Muscle layer of colon (tissue), 2 donors: Measurements from ENCODE around the gene EFNA5.

Experiments used
- H3K27ac ChIP-seq: one replicate; pipeline ENCODE4 v1.7.0; 2013; ENCODE audit warnings: low read depth, mild to moderate bottlenecking, low read length, moderate library complexity
- H3K27me3 ChIP-seq, 2 donors: one replicate each; pipeline ENCODE4 v1.7.0; 2013; ENCODE audit warnings: low read length in 2 of 2, mild to moderate bottlenecking in 2 of 2; ENCODE audit not compliant: insufficient read depth in 2 of 2, control insufficient read depth in 1 of 2
- H3K36me3 ChIP-seq: one replicate; pipeline ENCODE4 v1.7.0; 2013; ENCODE audit warnings: mild to moderate bottlenecking, low read length; ENCODE audit not compliant: insufficient read depth
- H3K4me1 ChIP-seq: one replicate; pipeline ENCODE4 v1.7.0; 2013; ENCODE audit warnings: mild to moderate bottlenecking, low read length; ENCODE audit not compliant: insufficient read depth
- H3K4me3 ChIP-seq, 2 donors: one replicate each; pipeline ENCODE4 v1.7.0; 2013; ENCODE audit warnings: low read length in 2 of 2, low read depth in 1 of 2, mild to moderate bottlenecking in 1 of 2, moderate library complexity in 1 of 2
- H3K9ac ChIP-seq: one replicate; pipeline ENCODE4 v1.7.0; 2013; ENCODE audit warnings: low read length
- H3K9me3 ChIP-seq: one replicate; pipeline ENCODE4 v1.7.0; 2013; ENCODE audit warnings: mild to moderate bottlenecking, low read length
- donor health status: abdominal sarcoma.
- donor health status: Adenocarcinoma of cecum.

The EFNA5 gene

DNA sequence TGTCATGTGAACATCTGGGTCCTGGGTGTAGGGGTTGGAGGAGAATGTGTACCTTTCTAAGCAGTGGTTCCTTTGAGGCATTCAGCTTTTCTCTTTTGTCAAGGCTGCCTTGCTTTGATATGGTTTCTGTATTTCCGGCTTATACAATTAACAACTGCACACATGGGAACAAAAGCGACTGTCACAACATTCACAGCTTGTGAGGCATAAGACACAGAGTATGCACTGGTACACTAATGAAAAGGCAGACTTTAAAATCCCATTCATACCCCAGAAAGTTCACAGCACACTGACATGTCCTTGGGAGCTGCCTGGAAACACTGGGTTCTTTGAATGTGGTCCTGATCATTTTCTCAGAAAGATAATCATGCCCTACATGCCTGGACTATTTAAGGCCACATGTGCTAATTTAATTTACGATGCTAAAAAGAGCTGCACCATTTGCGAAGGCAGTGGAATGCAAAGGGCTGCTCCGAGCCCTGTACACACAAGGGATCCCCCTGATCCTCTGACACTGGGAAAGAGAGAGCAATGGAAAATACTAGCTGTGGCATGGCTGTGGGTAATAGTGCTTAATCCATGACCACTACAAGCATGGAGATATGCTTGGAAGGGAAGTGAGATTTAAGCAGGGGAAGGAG, 131.8 kb downstream of the EFNA5 start:
- Histone ChIP-seq H3K27ac (no peak overlapping the region), H3K9me3 (no peaks in the 10 kb centered on the region), H3K4me1 (no peaks in the 10 kb centered on the region), H3K36me3 (no peaks in the 10 kb centered on the region), H3K9ac (no peak overlapping the region), H3K4me3 (no peak overlapping the region), H3K27me3 (no peaks in the 10 kb centered on the region)

DNA sequence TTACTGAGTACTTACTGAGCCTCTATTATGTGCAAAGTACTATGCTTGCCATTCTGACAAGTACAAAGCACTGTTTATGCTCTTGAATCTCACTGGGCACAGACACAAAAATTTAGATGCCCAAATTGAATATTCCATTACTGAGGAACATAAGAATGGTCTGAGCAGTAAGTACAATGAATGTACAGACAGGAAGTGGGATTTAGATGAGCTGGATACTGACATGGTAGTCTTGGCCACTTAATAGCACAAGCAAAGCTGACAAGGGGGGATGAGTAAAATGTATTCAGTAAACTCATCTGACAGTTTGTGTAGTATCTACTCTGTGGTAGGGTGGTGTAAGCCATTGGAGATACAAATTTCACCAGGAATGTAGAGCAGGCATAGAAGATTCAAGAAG, 132.4 kb downstream of the EFNA5 start:
- Histone ChIP-seq H3K36me3 (no peaks in the 10 kb centered on the region), H3K9ac (no peak overlapping the region), H3K27ac (no peak overlapping the region), H3K4me1 (no peaks in the 10 kb centered on the region), H3K27me3 (no peaks in the 10 kb centered on the region), H3K9me3 (no peaks in the 10 kb centered on the region), H3K4me3 (no peak overlapping the region)

DNA sequence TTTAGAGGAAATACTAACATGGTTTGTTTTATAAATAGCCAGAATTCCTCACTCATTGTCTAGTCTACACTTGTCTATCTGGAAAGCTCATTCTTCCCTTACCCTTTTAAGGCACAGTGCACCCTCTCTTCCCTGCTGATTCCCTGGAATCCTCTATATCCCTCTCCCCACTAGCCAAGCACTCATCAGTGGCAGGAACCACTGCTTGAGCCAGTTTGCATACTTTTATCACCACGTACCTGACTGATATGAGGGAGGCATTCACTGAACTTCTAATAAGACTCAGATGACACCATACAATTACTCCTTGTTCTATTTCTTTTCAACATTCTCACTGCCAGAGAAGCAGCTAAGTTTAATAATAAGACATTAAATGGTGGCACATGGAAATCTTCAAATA, 134.9 kb downstream of the EFNA5 start:
- no peaks in the 10 kb centered on the region for H3K36me3 ChIP-seq
- no peaks in the 10 kb centered on the region for H3K4me1 ChIP-seq
- H3K9ac ChIP-seq, result no peak overlapping the region
- H3K27me3 ChIP-seq, result no peaks in the 10 kb centered on the region
- no peak overlapping the region for H3K4me3 ChIP-seq
- H3K9me3 ChIP-seq, result no peaks in the 10 kb centered on the region
- no peak overlapping the region for H3K27ac ChIP-seq

- Histone ChIP-seq H3K36me3 (no peaks in the 10 kb centered on the region), H3K4me3 (no peak overlapping the region), H3K27me3 (no peaks in the 10 kb centered on the region), H3K27ac (no peak overlapping the region), H3K9me3 (no peaks in the 10 kb centered on the region), H3K4me1 (no peaks in the 10 kb centered on the region), H3K9ac (no peak overlapping the region)
These were observed 136.5 kb downstream of the EFNA5 start for GRCh38 chr5:107533910-107534876.

- Histone ChIP-seq H3K9me3 (no peaks in the 10 kb centered on the region), H3K27ac (no peak overlapping the region), H3K4me1 (no peaks in the 10 kb centered on the region), H3K27me3 (no peaks in the 10 kb centered on the region), H3K9ac (no peak overlapping the region), H3K4me3 (no peak overlapping the region), H3K36me3 (no peaks in the 10 kb centered on the region)
These were observed 137.8 kb downstream of the EFNA5 start for GRCh38 chr5:107532916-107533315.

GRCh38 chr5:107532169-107532878, 138.4 kb downstream of the EFNA5 start:
- no peak overlapping the region for H3K9ac ChIP-seq
- no peaks in the 10 kb centered on the region for H3K27me3 ChIP-seq
- no peaks in the 10 kb centered on the region for H3K9me3 ChIP-seq
- no peaks in the 10 kb centered on the region for H3K4me1 ChIP-seq
- no peaks in the 10 kb centered on the region for H3K36me3 ChIP-seq
- H3K27ac ChIP-seq, result no peak overlapping the region
- H3K4me3 ChIP-seq, result no peak overlapping the region

- Histone ChIP-seq H3K27ac (no peak overlapping the region), H3K9me3 (no peaks in the 10 kb centered on the region), H3K9ac (no peak overlapping the region), H3K36me3 (no peaks in the 10 kb centered on the region), H3K4me3 (no peak overlapping the region), H3K4me1 (no peaks in the 10 kb centered on the region), H3K27me3 (no peaks in the 10 kb centered on the region)
These were observed 139.4 kb downstream of the EFNA5 start for GRCh38 chr5:107531308-107531707.

DNA sequence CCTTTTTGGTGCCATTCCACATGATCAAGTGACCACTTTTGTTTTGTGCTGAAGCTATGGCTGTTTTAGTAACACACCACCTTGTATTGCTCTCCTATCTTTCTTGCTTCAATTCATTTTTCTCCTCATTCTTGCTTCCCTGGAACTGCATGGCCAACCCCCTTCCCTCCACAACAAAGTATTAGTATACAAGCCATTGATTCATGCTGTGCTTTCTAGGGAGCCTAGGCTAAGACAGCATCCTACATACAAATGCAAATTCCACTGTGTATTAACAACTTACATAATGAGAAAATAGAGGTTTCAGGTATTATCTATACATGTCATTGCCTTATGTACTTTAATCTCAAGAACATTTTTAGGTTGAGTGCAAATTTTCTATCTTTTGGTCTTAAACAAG, 141.1 kb downstream of the EFNA5 start:
- H3K36me3 ChIP-seq, result no peaks in the 10 kb centered on the region
- H3K4me1 ChIP-seq, result no peaks in the 10 kb centered on the region
- no peak overlapping the region for H3K27ac ChIP-seq
- no peak overlapping the region for H3K9ac ChIP-seq
- H3K9me3 ChIP-seq, result no peaks in the 10 kb centered on the region
- H3K4me3 ChIP-seq, result no peak overlapping the region
- no peaks in the 10 kb centered on the region for H3K27me3 ChIP-seq

GRCh38 chr5:107526270-107526937, 144.3 kb downstream of the EFNA5 start:
- no peak overlapping the region for H3K27ac ChIP-seq

GRCh38 chr5:107524111-107524510, 146.6 kb downstream of the EFNA5 start:
- Histone ChIP-seq H3K4me3 (no peak overlapping the region), H3K36me3 (no peaks in the 10 kb centered on the region), H3K9ac (no peak overlapping the region), H3K27me3 (no peaks in the 10 kb centered on the region), H3K9me3 (no peaks in the 10 kb centered on the region), H3K27ac (no peak overlapping the region), H3K4me1 (peaks cover 9% of the 10 kb centered on the region)

More at GRCh38 chr5:107526270-107526937, 144.3 kb downstream of the EFNA5 start:
- Histone ChIP-seq H3K9ac (no peak overlapping the region), H3K9me3 (no peaks in the 10 kb centered on the region), H3K4me3 (no peak overlapping the region), H3K27me3 (no peaks in the 10 kb centered on the region), H3K4me1 (no peaks in the 10 kb centered on the region), H3K36me3 (no peaks in the 10 kb centered on the region)
